ENCODE results near the gene KIR3DL1.
"Not testable (repeated sequence)": the region's sequence is repeated elsewhere in the genome, so short reads cannot be mapped to it uniquely, and the experiment has no call there.

- TF ChIP-seq, protein P1, sequence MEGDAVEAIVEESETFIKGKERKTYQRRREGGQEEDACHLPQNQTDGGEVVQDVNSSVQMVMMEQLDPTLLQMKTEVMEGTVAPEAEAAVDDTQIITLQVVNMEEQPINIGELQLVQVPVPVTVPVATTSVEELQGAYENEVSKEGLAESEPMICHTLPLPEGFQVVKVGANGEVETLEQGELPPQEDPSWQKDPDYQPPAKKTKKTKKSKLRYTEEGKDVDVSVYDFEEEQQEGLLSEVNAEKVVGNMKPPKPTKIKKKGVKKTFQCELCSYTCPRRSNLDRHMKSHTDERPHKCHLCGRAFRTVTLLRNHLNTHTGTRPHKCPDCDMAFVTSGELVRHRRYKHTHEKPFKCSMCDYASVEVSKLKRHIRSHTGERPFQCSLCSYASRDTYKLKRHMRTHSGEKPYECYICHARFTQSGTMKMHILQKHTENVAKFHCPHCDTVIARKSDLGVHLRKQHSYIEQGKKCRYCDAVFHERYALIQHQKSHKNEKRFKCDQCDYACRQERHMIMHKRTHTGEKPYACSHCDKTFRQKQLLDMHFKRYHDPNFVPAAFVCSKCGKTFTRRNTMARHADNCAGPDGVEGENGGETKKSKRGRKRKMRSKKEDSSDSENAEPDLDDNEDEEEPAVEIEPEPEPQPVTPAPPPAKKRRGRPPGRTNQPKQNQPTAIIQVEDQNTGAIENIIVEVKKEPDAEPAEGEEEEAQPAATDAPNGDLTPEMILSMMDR (IDR thresholded peaks at IDR 0.05), result not testable (repeated sequence)
- not testable (repeated sequence) for TF ChIP-seq POLR2A (IDR thresholded peaks at IDR 0.05)
Measured at GRCh38 chr19:54828064-54828463, 11.8 kb downstream of the KIR3DL1 start.

Measured in right lobe of liver (tissue), 4 donors.